T-cell (primary cell): ENCODE results near the gene TSPAN4. TPM values are rescaled to one million over a fixed set of nuclear protein-coding genes. Genes with fewer than 3 reads are reported as not detected.

Source experiments
- ATAC-seq, 4 experiments: fragments of 200-7000 bp in 3 of 4; fragments of 150-1000 bp in 1 of 4; cut with Tn5 transposase; replicated peaks in 1 of 4; 1 replicate in 3 of 4; 2 replicates in 1 of 4; pipeline ENCODE4 v1.10.0; 2021; ENCODE audit warnings: moderate library complexity in 3 of 4, mild to moderate bottlenecking in 2 of 4, moderate number of reproducible peaks in 1 of 4
- CTCF ChIA-PET, 2 donors: fragments of 300-600 bp; sonication (Branson Sonifier 250); formaldehyde crosslinking; loops; one replicate each; lab custom pipeline; 2022; ENCODE audit warnings: antibody characterized with exemption in 2 of 2; lab: Charles Lee
- POLR2A ChIA-PET, 2 donors: fragments of 300-600 bp; sonication (Branson Sonifier 250); formaldehyde crosslinking; loops; one replicate each; lab custom pipeline; 2022; ENCODE audit warnings: antibody characterized with exemption in 2 of 2; lab: Charles Lee
- DNase-seq, 35 experiments: peaks; one replicate each; pipeline versions ENCODE4 v3.0.0 to v3.0.0-alpha.2; 2013 to 2023
- H3K27ac ChIP-seq: one replicate; pipeline ENCODE4 v1.5.1; 2013; ENCODE audit warnings: low read length
- H3K27me3 ChIP-seq, 2 experiments: replicated peaks in 1 of 2; 1 replicate in 1 of 2; 2 replicates in 1 of 2; pipeline versions ENCODE4 v1.6.1 to v1.7.0; 2013; ENCODE audit warnings: low read length in 1 of 2, mixed read lengths in 1 of 2; ENCODE audit not compliant: control insufficient read depth in 2 of 2, insufficient read depth in 2 of 2; ENCODE audit errors: extremely low read depth in 1 of 2
- H3K36me3 ChIP-seq, 2 donors: 1 replicate in 1 of 2; 2 replicates in 1 of 2; pipeline versions ENCODE4 v1.6.1 to v1.7.0; 2013; ENCODE audit warnings: low read length in 1 of 2; ENCODE audit not compliant: control insufficient read depth in 2 of 2, insufficient read depth in 1 of 2; ENCODE audit errors: extremely low read depth in 1 of 2
- H3K4me1 ChIP-seq, 2 experiments: 1 replicate in 1 of 2; 2 replicates in 1 of 2; pipeline versions ENCODE4 v1.6.1 to v1.7.0; 2013; ENCODE audit warnings: low read length in 2 of 2, mixed read lengths in 1 of 2; ENCODE audit not compliant: insufficient read depth in 2 of 2, control insufficient read depth in 1 of 2; ENCODE audit errors: extremely low read depth in 1 of 2
- H3K4me3 ChIP-seq, 2 donors: 1 replicate in 1 of 2; 2 replicates in 1 of 2; pipeline versions ENCODE4 v1.5.1 to v1.7.0; 2013; ENCODE audit warnings: mild to moderate bottlenecking in 2 of 2, low read length in 1 of 2, moderate library complexity in 1 of 2; ENCODE audit not compliant: control insufficient read depth in 1 of 2; ENCODE audit errors: extremely low read depth in 1 of 2
- H3K9me3 ChIP-seq: 2 replicates; pipeline ENCODE4 v1.7.0; 2013
- H3K27ac Mint-ChIP-seq, 2 donors: one replicate each; pipeline ENCODE4 v1.8.0; 2020 to 2021; ENCODE audit warnings: mild to moderate bottlenecking in 2 of 2, mixed read lengths in 2 of 2
- H3K27me3 Mint-ChIP-seq, 2 donors: one replicate each; pipeline ENCODE4 v1.8.0; 2021 to 2022; ENCODE audit warnings: mixed read lengths in 2 of 2
- H3K36me3 Mint-ChIP-seq: one replicate; pipeline ENCODE4 v1.8.0; 2021; ENCODE audit warnings: mixed read lengths
- H3K4me1 Mint-ChIP-seq, 3 donors: one replicate each; pipeline ENCODE4 v1.8.0; 2020 to 2022; ENCODE audit warnings: mixed read lengths in 3 of 3, mild to moderate bottlenecking in 1 of 3
- H3K4me3 Mint-ChIP-seq, 3 donors: one replicate each; pipeline ENCODE4 v1.8.0; 2020 to 2022; ENCODE audit warnings: mild to moderate bottlenecking in 3 of 3, mixed read lengths in 3 of 3, moderate library complexity in 3 of 3
- H3K9me3 Mint-ChIP-seq, 3 donors: one replicate each; pipeline ENCODE4 v1.8.0; 2020 to 2022; ENCODE audit warnings: mixed read lengths in 3 of 3
- WGBS: methylation state at CpG from one replicate; pipeline ENCODE4 v1.1.5; 2013; ENCODE audit warnings: missing lambda C conversion rate; ENCODE audit not compliant: insufficient coverage; 5-methylcytosine and 5-hydroxymethylcytosine counted together
- total RNA-seq, 35 experiments: library from RNA in 6 of 35; stranded (reverse) in 6 of 35; fragments of 120-200 nt in 1 of 35; gene quantifications; one replicate each; pipeline versions ENCODE4 v1.2.1 to v1.2.4 and lab custom pipeline; 2013 to 2026

The TSPAN4 gene
- total RNA-seq, 5 donors from 2014 or later (not counting 1 experiment from before 2014, with no cell fraction given) = 3.1 to 5.8 (median 4.4) TPM

GRCh38 chr11:833114-833791, 9.4 kb upstream of the TSPAN4 start:
- no peak overlapping the region for H3K27ac Mint-ChIP-seq
- no peaks in the 10 kb centered on the region for H3K36me3 Mint-ChIP-seq
- peak overlapping the region; percentile 53 to 71 (median 63) for H3K4me3 Mint-ChIP-seq
- H3K9me3 ChIP-seq = no peaks in the 10 kb centered on the region
- ChIA-PET POLR2A (no interaction called here), CTCF (no interaction called here)
- 3% methylated on average over 50 of the region's 55 CpGs for WGBS
- H3K27me3 Mint-ChIP-seq = peaks cover 4 to 25% of the 10 kb centered on the region in 2 donors
- peaks cover 18 to 76% of the 10 kb centered on the region in 2 experiments for H3K4me1 ChIP-seq
- ATAC-seq (peak; percentile 24 to 44 (median 31)), DNase-seq (peak in 4 of 35 experiments; percentile 27 to 54 (median 34))
- H3K9me3 Mint-ChIP-seq = no peaks in the 10 kb centered on the region
- peaks cover 15 to 39% (median 22%) of the 10 kb centered on the region in 3 donors for H3K4me1 Mint-ChIP-seq
- H3K27me3 ChIP-seq = peaks cover 0 to 58% of the 10 kb centered on the region in 2 experiments
- H3K4me3 ChIP-seq = peak overlapping the region; percentile 34 to 39
- no peak overlapping the region for H3K27ac ChIP-seq
- peaks cover 0 to 4% of the 10 kb centered on the region in 2 donors for H3K36me3 ChIP-seq

DNA sequence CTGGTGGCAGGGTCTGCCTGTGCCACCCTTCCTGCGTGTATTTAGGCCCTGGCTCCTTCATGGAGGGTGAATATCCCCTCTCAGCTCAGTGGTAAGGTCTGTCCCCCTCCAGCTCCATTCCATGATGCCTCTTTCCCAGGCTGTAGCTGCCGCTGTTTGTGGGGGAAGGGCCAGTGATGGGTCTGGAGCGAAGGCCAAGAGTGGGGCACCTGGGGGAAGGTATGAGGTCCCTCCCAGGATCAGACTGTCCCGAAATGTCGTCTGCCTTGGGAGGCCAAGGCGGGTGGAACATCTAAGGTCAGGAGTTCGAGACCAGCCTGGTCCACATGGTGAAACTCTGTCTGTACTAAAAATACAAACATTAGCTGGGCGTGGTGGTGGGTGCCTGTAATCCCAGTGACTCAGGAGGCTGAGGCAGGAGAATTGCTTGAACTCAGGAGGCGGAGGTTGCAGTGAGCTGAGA, 8.8 kb upstream of the TSPAN4 start:
- Mint-ChIP-seq H3K27me3 (peaks cover 4 to 22% of the 10 kb centered on the region in 2 donors), H3K27ac (peak overlapping the region in 1 of 2 donors; percentile 15), H3K36me3 (peaks cover 2% of the 10 kb centered on the region), H3K4me3 (peak overlapping the region; percentile 53 to 71 (median 63)), H3K9me3 (no peaks in the 10 kb centered on the region), H3K4me1 (peaks cover 13 to 33% (median 19%) of the 10 kb centered on the region in 3 donors)
- ChIA-PET CTCF (no interaction called here), POLR2A (interaction anchor here in 1 of 2 donors (0.6 kb wide), 1 partner anchor 1089 kb away, joined by 4 read pairs; no protein-coding TSS in a partner anchor)
- Histone ChIP-seq H3K4me1 (peaks cover 18 to 70% of the 10 kb centered on the region in 2 experiments), H3K36me3 (peaks cover 0 to 11% of the 10 kb centered on the region in 2 donors), H3K27me3 (peaks cover 0 to 52% of the 10 kb centered on the region in 2 experiments), H3K27ac (no peak overlapping the region), H3K4me3 (no peak overlapping the region), H3K9me3 (no peaks in the 10 kb centered on the region)
- no peak for DNase-seq
- 97% methylated on average over 4 of the region's 9 CpGs for WGBS
- ATAC-seq = no peak

- Histone ChIP-seq H3K4me3 (no peak overlapping the region), H3K27ac (no peak overlapping the region), H3K9me3 (no peaks in the 10 kb centered on the region), H3K27me3 (peaks cover 0 to 44% of the 10 kb centered on the region in 2 experiments), H3K4me1 (peaks cover 15 to 62% of the 10 kb centered on the region in 2 experiments), H3K36me3 (peaks cover 0 to 18% of the 10 kb centered on the region in 2 donors)
- no peaks in the 10 kb centered on the region for H3K9me3 Mint-ChIP-seq
- no peak overlapping the region for H3K27ac Mint-ChIP-seq
- POLR2A ChIA-PET = interaction anchor here (0.5 to 0.6 kb wide), 2 partner anchors 753 to 1088 kb away, joined by 4 to 9 read pairs; no protein-coding TSS in a partner anchor
- peak overlapping the region in 2 of 3 donors; percentile 39 to 63 for H3K4me3 Mint-ChIP-seq
- peaks cover 9 to 27% (median 11%) of the 10 kb centered on the region in 3 donors for H3K4me1 Mint-ChIP-seq
- ATAC-seq (no peak), DNase-seq (no peak)
- H3K27me3 Mint-ChIP-seq = peaks cover under 1 to 14% of the 10 kb centered on the region in 2 donors
- peaks cover 2% of the 10 kb centered on the region for H3K36me3 Mint-ChIP-seq
- CTCF ChIA-PET = no interaction called here
- WGBS = 62% methylated on average over 28 of the region's 31 CpGs
Observed at GRCh38 chr11:834371-835316, 8.0 kb upstream of the TSPAN4 start.

- Mint-ChIP-seq H3K4me1 (peaks cover 20 to 35% (median 20%) of the 10 kb centered on the region in 3 donors), H3K27ac (no peak overlapping the region), H3K4me3 (no peak overlapping the region), H3K36me3 (peaks cover 2% of the 10 kb centered on the region), H3K9me3 (no peaks in the 10 kb centered on the region), H3K27me3 (peaks cover 0 to 7% of the 10 kb centered on the region in 2 donors)
- peaks cover 5 to 26% of the 10 kb centered on the region in 2 donors for H3K36me3 ChIP-seq
- WGBS = 95% methylated on average over 11 of the region's 14 CpGs
- H3K4me3 ChIP-seq = no peak overlapping the region
- POLR2A ChIA-PET = no interaction called here
- DNase-seq = no peak
- no peak overlapping the region for H3K27ac ChIP-seq
- H3K4me1 ChIP-seq = peaks cover 2 to 61% of the 10 kb centered on the region in 2 experiments
- H3K9me3 ChIP-seq = no peaks in the 10 kb centered on the region
- peaks cover 0 to 28% of the 10 kb centered on the region in 2 experiments for H3K27me3 ChIP-seq
- no peak for ATAC-seq
- CTCF ChIA-PET = no interaction called here
Observed at GRCh38 chr11:836274-836673, 6.4 kb upstream of the TSPAN4 start.

DNA sequence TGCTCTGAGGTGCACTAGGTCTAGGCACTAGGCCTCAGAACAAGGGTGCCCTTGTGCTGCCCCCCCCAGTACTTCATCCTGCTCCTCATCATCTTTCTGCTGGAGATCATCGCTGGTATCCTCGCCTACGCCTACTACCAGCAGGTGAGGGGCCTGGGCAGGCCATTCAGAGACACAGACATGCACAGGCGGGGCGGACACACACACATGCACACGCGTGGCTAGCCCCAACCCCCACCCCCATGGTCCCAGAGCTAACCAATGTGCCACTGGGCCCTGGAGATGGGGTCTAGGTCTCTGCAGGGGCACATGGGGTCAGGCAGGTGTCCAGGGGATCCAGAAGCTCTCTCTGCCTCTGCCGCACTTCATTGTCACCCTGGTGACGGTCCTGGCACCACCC, 6.0 kb upstream of the TSPAN4 start:
- H3K36me3 ChIP-seq = peaks cover 5 to 26% of the 10 kb centered on the region in 2 donors
- Mint-ChIP-seq H3K36me3 (peaks cover 2% of the 10 kb centered on the region), H3K9me3 (no peaks in the 10 kb centered on the region), H3K27me3 (peaks cover 0 to 4% of the 10 kb centered on the region in 2 donors), H3K27ac (no peak overlapping the region), H3K4me1 (peaks cover 20 to 34% (median 22%) of the 10 kb centered on the region in 3 donors), H3K4me3 (no peak overlapping the region)
- no peaks in the 10 kb centered on the region for H3K9me3 ChIP-seq
- ATAC-seq (no peak), DNase-seq (no peak)
- WGBS = 90% methylated on average over 3 of the region's 9 CpGs
- no peak overlapping the region for H3K4me3 ChIP-seq
- peaks cover 0 to 24% of the 10 kb centered on the region in 2 experiments for H3K27me3 ChIP-seq
- no peak overlapping the region for H3K27ac ChIP-seq
- ChIA-PET POLR2A (no interaction called here), CTCF (no interaction called here)
- H3K4me1 ChIP-seq = peaks cover 2 to 61% of the 10 kb centered on the region in 2 experiments
